Activated naive CD4-positive, alpha-beta T cell treated with Interleukin-2 at 50 U/mL for 16 hours (primary cell): ENCODE data around the gene PSMC3IP.
A peak's percentile ranks its signal among the peaks of the same experiment; 100 is the strongest.

Source experiments
- DNase-seq: peaks from one replicate; pipeline ENCODE4 v3.0.0-alpha.2; 2020

PSMC3IP gene

GRCh38 chr17:42584880-42585279, 7.4 kb upstream of the PSMC3IP start:
- DNase-seq, result no peak

GRCh38 chr17:42581744-42582270, 4.3 kb upstream of the PSMC3IP start:
- no peak for DNase-seq

GRCh38 chr17:42579794-42580551, 2.4 kb upstream of the PSMC3IP start:
- no peak for DNase-seq

GRCh38 chr17:42578282-42578869, 847 bp upstream of the PSMC3IP start:
- peak; percentile 76 for DNase-seq

GRCh38 chr17:42577140-42577531, 393 bp downstream of the PSMC3IP start:
- DNase-seq, result no peak

- DNase-seq, result no peak
Observed at GRCh38 chr17:42574463-42574862, 3.1 kb downstream of the PSMC3IP start.

GRCh38 chr17:42573095-42573494, 4.4 kb downstream of the PSMC3IP start:
- DNase-seq, result no peak

GRCh38 chr17:42571435-42572225, 5.9 kb downstream of the PSMC3IP start:
- no peak for DNase-seq

- DNase-seq, result no peak
Observed at GRCh38 chr17:42568341-42569111, 9.0 kb downstream of the PSMC3IP start.

- peak; percentile 91 for DNase-seq
Observed at GRCh38 chr17:42566883-42567573, 10.5 kb downstream of the PSMC3IP start, which contains the start of gene MLX. MLX (plus strand) TSS chr17:42567100; CDS start chr17:42567125, 25 bp downstream.

- no peak for DNase-seq
Observed at GRCh38 chr17:42566215-42566882, 11.2 kb downstream of the PSMC3IP start.

GRCh38 chr17:42565523-42566214, 11.9 kb downstream of the PSMC3IP start:
- no peak for DNase-seq

GRCh38 chr17:42564815-42565522, 12.6 kb downstream of the PSMC3IP start:
- DNase-seq, result no peak

GRCh38 chr17:42563950-42564349, 13.6 kb downstream of the PSMC3IP start:
- DNase-seq, result no peak

GRCh38 chr17:42563543-42563942, 14.0 kb downstream of the PSMC3IP start:
- no peak for DNase-seq

- DNase-seq, result no peak
Observed at GRCh38 chr17:42563143-42563509, 14.4 kb downstream of the PSMC3IP start.

GRCh38 chr17:42562388-42563142, 15.0 kb downstream of the PSMC3IP start:
- no peak for DNase-seq

GRCh38 chr17:42561897-42562387, 15.6 kb downstream of the PSMC3IP start, which contains the start of gene COASY:
COASY (plus strand) TSS chr17:42562148; CDS start chr17:42562623, 475 bp downstream.
- DNase-seq, result peak; percentile 92

GRCh38 chr17:42560246-42560645, 17.3 kb downstream of the PSMC3IP start:
- DNase-seq, result no peak
